NCI-H82 (cell line): ENCODE data around the gene ZFAND3.
"Not testable (repeated sequence)": the region's sequence is repeated elsewhere in the genome, so short reads cannot be mapped to it uniquely, and the experiment has no call there.

Source experiments
- DNase-seq: peaks from one replicate; lab custom pipeline; 2025; lab: John Stamatoyannopoulos, UW

Gene ZFAND3

DNA sequence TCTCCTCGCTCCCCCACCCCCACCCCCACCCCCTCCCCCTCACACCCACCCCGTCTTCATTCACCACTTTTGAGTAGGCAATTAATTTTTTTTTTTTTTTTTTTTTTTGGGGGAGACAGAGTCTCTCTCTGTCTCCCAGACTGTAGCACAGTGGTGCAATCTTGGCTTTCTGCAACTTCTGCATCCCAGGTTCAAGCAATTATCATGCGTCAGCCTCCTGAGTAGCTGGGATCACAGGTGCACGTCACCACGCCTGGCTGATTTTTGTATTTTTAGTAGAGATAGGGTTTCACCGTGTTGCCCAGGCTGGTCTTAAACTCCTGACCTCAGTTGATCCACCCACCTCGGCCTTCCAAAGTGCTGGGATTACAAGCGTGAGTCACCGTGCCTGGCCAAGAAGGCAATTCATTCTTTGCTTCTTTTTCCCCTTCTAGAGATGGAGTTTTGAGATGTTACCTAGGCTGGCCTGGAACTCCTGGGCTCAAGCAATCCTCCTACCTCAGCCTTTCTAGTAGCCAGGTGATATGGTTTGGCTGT, 230.4 kb downstream of the ZFAND3 start:
- not testable (repeated sequence) for DNase-seq

- no peak for DNase-seq
These were observed 232.4 kb downstream of the ZFAND3 start for GRCh38 chr6:38051819-38052434.

- no peak for DNase-seq
These were observed 235.1 kb downstream of the ZFAND3 start for GRCh38 chr6:38054527-38055202.

- no peak for DNase-seq
These were observed 235.7 kb downstream of the ZFAND3 start for GRCh38 chr6:38055203-38055589.

GRCh38 chr6:38056361-38056760, 236.8 kb downstream of the ZFAND3 start:
- DNase-seq, result no peak

DNA sequence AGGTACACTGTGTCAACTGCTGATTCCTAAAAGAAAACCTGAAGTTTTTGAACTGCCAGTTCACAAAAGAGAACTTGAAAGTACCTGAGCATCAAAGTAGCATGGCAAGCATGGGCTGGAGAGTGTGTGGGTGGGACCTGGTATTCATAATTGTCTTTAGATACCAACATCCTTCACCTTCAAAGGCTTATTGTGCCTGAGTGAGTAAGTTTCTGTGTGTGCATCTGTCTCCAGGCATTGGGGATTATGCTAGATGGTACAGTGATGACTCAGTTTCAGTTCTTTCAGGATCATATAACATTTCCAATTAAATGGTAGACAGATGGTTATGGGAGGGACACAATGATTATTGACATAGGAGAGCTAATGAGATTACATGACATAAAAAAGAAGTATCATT, 238.5 kb downstream of the ZFAND3 start:
- DNase-seq, result peak; percentile 89

GRCh38 chr6:38062066-38062465, 242.5 kb downstream of the ZFAND3 start:
- no peak for DNase-seq

GRCh38 chr6:38063973-38064372, 244.4 kb downstream of the ZFAND3 start:
- no peak for DNase-seq

DNA sequence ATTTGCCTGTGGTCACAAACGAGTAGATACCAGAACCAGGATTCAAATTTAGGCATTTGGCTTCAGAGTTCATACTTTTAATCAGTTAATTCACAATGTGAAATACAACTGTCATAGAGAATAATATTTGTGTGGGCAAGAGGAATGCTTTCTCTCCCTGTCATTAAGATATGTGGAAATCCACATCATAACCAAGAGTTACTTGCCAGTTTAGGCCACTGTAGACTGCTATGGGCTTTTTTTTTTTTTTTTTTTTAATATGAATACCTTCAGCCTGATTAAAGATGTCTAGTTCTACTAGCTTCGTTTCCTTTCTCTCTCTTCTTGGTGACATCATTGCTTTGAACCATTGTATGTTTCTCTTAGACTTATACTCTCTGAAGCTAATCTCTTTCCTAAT, 244.9 kb downstream of the ZFAND3 start:
- no peak for DNase-seq

DNA sequence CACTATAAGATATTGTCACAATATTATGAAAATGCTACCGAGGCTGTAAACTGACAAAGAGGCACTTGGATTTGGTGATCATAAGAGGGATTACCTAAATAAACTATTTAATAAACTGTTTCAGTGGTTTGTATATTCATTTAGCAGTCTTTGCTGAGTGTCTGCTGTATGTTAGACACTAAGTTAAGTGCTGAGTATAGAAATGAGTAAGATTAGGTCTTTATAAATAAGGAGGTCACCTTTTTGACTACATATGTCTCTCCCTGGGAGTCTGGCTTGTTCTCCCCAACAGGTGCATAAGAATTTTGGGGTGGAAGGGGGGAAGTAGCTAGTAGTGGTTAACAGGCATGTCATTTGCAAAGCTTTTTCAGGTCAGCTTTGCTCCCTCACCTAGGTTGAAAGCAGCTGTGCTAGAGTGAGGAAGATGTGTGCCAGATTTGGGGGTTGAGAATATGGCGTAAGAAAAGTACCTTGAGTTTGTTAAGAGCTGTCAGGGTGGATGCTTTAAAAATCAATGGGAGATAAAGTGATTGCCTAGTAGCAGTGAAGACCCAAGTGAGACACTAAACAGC, 246.3 kb downstream of the ZFAND3 start:
- no peak for DNase-seq

GRCh38 chr6:38067263-38067980, 247.9 kb downstream of the ZFAND3 start:
- DNase-seq, result no peak

- peak; percentile 25 for DNase-seq
These were observed 249.5 kb downstream of the ZFAND3 start for GRCh38 chr6:38068854-38069590.

GRCh38 chr6:38077488-38078030, 258.0 kb downstream of the ZFAND3 start:
- DNase-seq, result no peak

- no peak for DNase-seq
These were observed 259.1 kb downstream of the ZFAND3 start for GRCh38 chr6:38078671-38079070.

DNA sequence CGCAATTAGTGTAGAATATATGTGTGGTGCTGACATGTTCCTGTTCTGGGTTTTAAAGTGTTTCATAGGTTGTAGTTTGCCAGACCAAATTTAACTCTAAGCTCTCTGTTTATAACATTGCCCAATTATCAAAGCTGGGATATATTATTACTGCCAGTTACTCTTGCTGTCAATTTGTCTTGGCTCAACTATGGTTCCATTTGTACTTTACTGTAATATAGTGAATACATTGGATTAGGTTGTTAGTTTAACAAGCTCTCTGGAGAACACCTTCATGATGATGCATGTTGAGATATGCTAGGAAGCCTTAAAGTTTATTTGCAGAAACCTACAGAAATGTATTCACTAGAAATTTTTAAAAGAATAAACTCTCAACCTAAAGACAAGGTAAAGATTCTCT, 259.6 kb downstream of the ZFAND3 start:
- no peak for DNase-seq

DNA sequence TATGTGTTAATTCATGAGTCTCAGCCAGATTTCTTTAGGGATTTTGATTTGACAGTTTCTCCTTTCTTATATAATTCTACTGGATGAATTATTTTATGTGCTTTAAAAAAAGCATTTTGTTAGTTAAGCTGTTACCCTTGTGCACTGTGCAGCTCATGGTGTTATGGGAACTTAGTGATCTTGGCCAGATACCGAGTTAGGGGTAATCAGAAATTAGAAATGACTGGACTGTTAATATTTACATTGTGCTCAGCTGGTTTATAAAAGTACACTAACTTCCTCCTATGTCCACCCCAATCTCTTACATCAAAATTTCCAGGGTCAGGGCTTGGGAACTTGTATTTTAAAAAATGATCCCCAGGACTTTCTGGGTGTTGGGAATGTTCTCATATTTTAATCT, 260.0 kb downstream of the ZFAND3 start:
- no peak for DNase-seq

- DNase-seq, result no peak
These were observed 260.8 kb downstream of the ZFAND3 start for GRCh38 chr6:38080360-38080759.

- DNase-seq, result no peak
These were observed 261.4 kb downstream of the ZFAND3 start for GRCh38 chr6:38080889-38081288.

DNA sequence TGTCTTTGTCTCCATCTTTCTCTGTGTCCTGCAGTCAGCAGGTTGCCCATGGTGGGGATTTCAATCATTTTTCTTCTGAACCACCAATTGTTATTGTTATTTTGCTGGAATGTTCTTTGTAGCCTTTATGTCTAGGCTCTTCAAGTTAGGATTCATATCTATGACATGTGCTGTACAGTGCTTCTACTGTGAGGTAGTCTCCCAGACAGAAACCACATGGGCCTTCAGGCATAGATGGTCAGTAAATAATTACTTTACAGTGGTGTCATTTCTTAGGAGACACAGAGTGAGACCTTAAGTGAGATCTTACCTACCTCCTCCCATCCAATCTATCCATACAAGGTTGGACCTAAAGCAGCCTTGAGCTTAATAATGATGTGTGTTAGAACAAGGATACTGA, 265.5 kb downstream of the ZFAND3 start:
- no peak for DNase-seq

DNA sequence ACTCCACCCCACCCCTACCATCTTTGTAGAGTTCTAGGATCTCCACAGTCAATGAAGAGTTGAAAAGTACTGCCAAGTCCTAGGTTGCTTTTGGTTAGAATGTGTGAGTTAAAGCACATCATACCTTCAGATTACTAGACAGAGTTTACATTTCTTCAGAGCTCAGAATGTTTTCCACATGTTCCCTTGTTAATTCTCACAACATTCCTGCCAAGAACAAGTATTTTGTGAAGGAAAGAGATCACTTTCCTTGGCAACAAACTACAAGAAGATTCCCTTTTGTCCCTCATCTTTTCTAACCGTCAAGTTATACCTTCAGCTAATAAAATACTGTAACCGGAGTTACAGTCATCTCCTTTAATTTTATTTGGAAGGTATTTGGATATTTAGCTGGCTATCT, 266.8 kb downstream of the ZFAND3 start:
- DNase-seq, result no peak

GRCh38 chr6:38088010-38088409, 268.5 kb downstream of the ZFAND3 start:
- DNase-seq, result no peak

- DNase-seq, result no peak
These were observed 269.3 kb downstream of the ZFAND3 start for GRCh38 chr6:38088829-38089228.
